Endothelial cell of umbilical vein (primary cell): ENCODE data around the gene KMT5C.

Source experiments
- CTCF ChIP-seq, 2 donors: IDR thresholded peaks; 1 replicate in 1 of 2; 2 replicates in 1 of 2; pipeline ENCODE4 v1.5.1; 2011; ENCODE audit warnings: low read length in 2 of 2, mild to moderate bottlenecking in 2 of 2, moderate library complexity in 2 of 2, control low read depth in 1 of 2, inconsistent platforms in 1 of 2, low read depth in 1 of 2; ENCODE audit not compliant: insufficient read depth in 1 of 2; ENCODE audit errors: extremely low read depth in 1 of 2
- POLR2A ChIP-seq: IDR thresholded peaks from 2 replicates; pipeline ENCODE4 v1.6.1; 2012; ENCODE audit warnings: low read depth, mild to moderate bottlenecking, control low read depth, low read length
- POLR2AphosphoS5 ChIP-seq: IDR thresholded peaks from 2 replicates; pipeline ENCODE4 v1.6.1; 2012; ENCODE audit warnings: low read depth, mild to moderate bottlenecking, control low read depth, low read length, moderate library complexity; ENCODE audit not compliant: insufficient read depth

- no peak for TF ChIP-seq POLR2AphosphoS5
- no peak for TF ChIP-seq CTCF (IDR thresholded peaks at IDR 0.05; ENCODE audit: extremely low read depth in 1 of 2, insufficient read depth in 1 of 2, low read depth in 1 of 2, low read length in 2 of 2)
- no peak for TF ChIP-seq POLR2A
Observed at GRCh38 chr19:55311397-55311796, 28.3 kb upstream of the KMT5C start.
